Neural cell (in vitro differentiated cells): ENCODE data around the gene RIPOR2. TPM values are rescaled to one million over a fixed set of nuclear protein-coding genes. Genes with fewer than 3 reads are reported as not detected.
"Not testable (repeated sequence)": the region's sequence is repeated elsewhere in the genome, so short reads cannot be mapped to it uniquely, and the experiment has no call there.

Experiments used
- H2AFZ ChIP-seq: fragments of 200-600, 300-800 bp; sonication (generic), shearing (Covaris generic); 2 replicates; pipeline ENCODE4 v1.6.0; 2014; ENCODE audit warnings: low read depth, mild to moderate bottlenecking, antibody characterized with exemption, low read length, moderate library complexity
- H3F3A ChIP-seq: fragments of 200-600 bp; shearing (Covaris generic); 2 replicates; pipeline ENCODE4 v1.6.1; 2016; ENCODE audit warnings: mild to moderate bottlenecking, moderate library complexity, mixed read lengths, antibody characterized with exemption, low read length; ENCODE audit not compliant: insufficient read depth, poor library complexity, severe bottlenecking
- H3K27ac ChIP-seq: fragments of 200-600, 300-800 bp; sonication (generic), shearing (Covaris generic); 2 replicates; pipeline ENCODE4 v1.5.1; 2014; ENCODE audit warnings: mild to moderate bottlenecking, low read length, moderate library complexity
- H3K27me3 ChIP-seq: fragments of 300-800, 200-600 bp; sonication (generic), shearing (Covaris generic); 2 replicates; pipeline ENCODE4 v1.6.0; 2014; ENCODE audit warnings: mild to moderate bottlenecking, low read depth, low read length, moderate library complexity; ENCODE audit not compliant: insufficient read depth
- H3K36me3 ChIP-seq: fragments of 300-800, 200-600 bp; sonication (generic), shearing (Covaris generic); 2 replicates; pipeline ENCODE4 v1.5.1; 2014; ENCODE audit warnings: mild to moderate bottlenecking, antibody characterized with exemption, low read length, moderate library complexity; ENCODE audit not compliant: insufficient read depth
- H3K4me2 ChIP-seq: fragments of 300-800, 200-600 bp; sonication (generic), shearing (Covaris generic); 2 replicates; pipeline ENCODE4 v1.6.0; 2014; ENCODE audit warnings: mild to moderate bottlenecking, low read length
- H3K4me3 ChIP-seq: fragments of 300-800, 200-600 bp; sonication (generic), shearing (Covaris generic); 2 replicates; pipeline ENCODE4 v1.5.1; 2014; ENCODE audit warnings: mild to moderate bottlenecking, low read length, moderate library complexity
- H3K79me2 ChIP-seq: fragments of 200-600 bp; shearing (Covaris generic); replicated peaks from 2 replicates; pipeline ENCODE4 v1.6.0; 2014; ENCODE audit warnings: mild to moderate bottlenecking, low read length, moderate library complexity; ENCODE audit not compliant: insufficient read depth
- H3K9ac ChIP-seq: fragments of 300-800, 200-600 bp; sonication (generic), shearing (Covaris generic); 2 replicates; pipeline ENCODE4 v1.6.1; 2016; ENCODE audit warnings: mild to moderate bottlenecking, low read length, mixed read lengths
- H3K9me2 ChIP-seq: fragments of 200-600 bp; shearing (Covaris generic); 2 replicates; pipeline ENCODE4 v1.6.1; 2016; ENCODE audit warnings: mild to moderate bottlenecking, low read length, mixed read lengths; ENCODE audit not compliant: insufficient read depth
- H3K9me3 ChIP-seq: fragments of 200-600, 300-800 bp; sonication (generic), shearing (Covaris generic); 2 replicates; pipeline ENCODE4 v1.6.1; 2016; ENCODE audit warnings: mild to moderate bottlenecking, mixed run types, low read length, moderate library complexity, mixed read lengths
- H4K20me1 ChIP-seq: fragments of 200-600 bp; shearing (Covaris generic); 2 replicates; pipeline ENCODE4 v1.6.1; 2016; ENCODE audit warnings: mild to moderate bottlenecking, mixed run types; ENCODE audit not compliant: insufficient read depth
- EP300 ChIP-seq: fragments of 450-650 bp; conservative IDR thresholded peaks from 2 replicates; pipeline ENCODE4 v1.6.1; 2014; ENCODE audit warnings: antibody characterized with exemption, mild to moderate bottlenecking, moderate library complexity; ENCODE audit not compliant: poor library complexity, severe bottlenecking
- EZH2 ChIP-seq: fragments of 200-600, 300-800 bp; shearing (Covaris generic), sonication (generic); IDR thresholded peaks from 2 replicates; pipeline ENCODE4 v1.6.1; 2014; ENCODE audit warnings: antibody characterized with exemption, low read length, borderline replicate concordance, mild to moderate bottlenecking; ENCODE audit not compliant: insufficient read depth, poor library complexity, severe bottlenecking
- MXI1 ChIP-seq: fragments of 450-650 bp; conservative IDR thresholded peaks from 2 replicates; pipeline ENCODE4 v1.6.1; 2014; ENCODE audit warnings: antibody characterized with exemption, mild to moderate bottlenecking; ENCODE audit not compliant: poor library complexity, severe bottlenecking
- POLR2AphosphoS5 ChIP-seq: IDR thresholded peaks from 2 replicates; pipeline ENCODE4 v1.6.1; 2012
- RAD21 ChIP-seq: fragments of 450-650 bp; conservative IDR thresholded peaks from 2 replicates; pipeline ENCODE4 v1.6.1; 2014; ENCODE audit warnings: antibody characterized with exemption, mild to moderate bottlenecking, moderate library complexity
- SMC3 ChIP-seq: fragments of 450-650 bp; conservative IDR thresholded peaks from 2 replicates; pipeline ENCODE4 v1.6.1; 2014; ENCODE audit warnings: antibody characterized with exemption, mild to moderate bottlenecking, moderate library complexity; ENCODE audit not compliant: poor library complexity
- TAF1 ChIP-seq: IDR thresholded peaks from 2 replicates; pipeline ENCODE4 v1.6.1; 2012; ENCODE audit warnings: low read depth
- polyA plus RNA-seq: library from polyadenylated mRNA; depleted of rRNA; stranded (reverse); fragments of >200 nt; gene quantifications from 2 replicates; pipeline ENCODE4 v1.2.3, GENCODE V29; 2014
- TF ChIP-seq, protein P1 (sequence below): IDR thresholded peaks from 2 replicates; pipeline ENCODE4 v1.6.1; 2012; ENCODE audit warnings: borderline replicate concordance
- TF ChIP-seq, protein P2 (sequence below): fragments of 450-650 bp; IDR thresholded peaks from 2 replicates; pipeline ENCODE4 v1.5.1; 2014; ENCODE audit warnings: antibody characterized with exemption, mild to moderate bottlenecking, moderate library complexity; ENCODE audit not compliant: poor library complexity, severe bottlenecking

RIPOR2 gene
- polyA plus RNA-seq, 1 donor from 2014 or later: 83.8 TPM

GRCh38 chr6:24755279-24755678, 180.5 kb downstream of the RIPOR2 start:
- no peaks in the 10 kb centered on the region for H3K79me2 ChIP-seq
- no peaks in the 10 kb centered on the region for H3K9me2 ChIP-seq
- H3K27ac ChIP-seq: no peak overlapping the region
- TF ChIP-seq POLR2AphosphoS5 (no peak), EZH2 (no peak), SMC3 (no peak), RAD21 (no peak), EP300 (no peak), MXI1 (no peak), TAF1 (no peak)
- TF ChIP-seq, protein P1, sequence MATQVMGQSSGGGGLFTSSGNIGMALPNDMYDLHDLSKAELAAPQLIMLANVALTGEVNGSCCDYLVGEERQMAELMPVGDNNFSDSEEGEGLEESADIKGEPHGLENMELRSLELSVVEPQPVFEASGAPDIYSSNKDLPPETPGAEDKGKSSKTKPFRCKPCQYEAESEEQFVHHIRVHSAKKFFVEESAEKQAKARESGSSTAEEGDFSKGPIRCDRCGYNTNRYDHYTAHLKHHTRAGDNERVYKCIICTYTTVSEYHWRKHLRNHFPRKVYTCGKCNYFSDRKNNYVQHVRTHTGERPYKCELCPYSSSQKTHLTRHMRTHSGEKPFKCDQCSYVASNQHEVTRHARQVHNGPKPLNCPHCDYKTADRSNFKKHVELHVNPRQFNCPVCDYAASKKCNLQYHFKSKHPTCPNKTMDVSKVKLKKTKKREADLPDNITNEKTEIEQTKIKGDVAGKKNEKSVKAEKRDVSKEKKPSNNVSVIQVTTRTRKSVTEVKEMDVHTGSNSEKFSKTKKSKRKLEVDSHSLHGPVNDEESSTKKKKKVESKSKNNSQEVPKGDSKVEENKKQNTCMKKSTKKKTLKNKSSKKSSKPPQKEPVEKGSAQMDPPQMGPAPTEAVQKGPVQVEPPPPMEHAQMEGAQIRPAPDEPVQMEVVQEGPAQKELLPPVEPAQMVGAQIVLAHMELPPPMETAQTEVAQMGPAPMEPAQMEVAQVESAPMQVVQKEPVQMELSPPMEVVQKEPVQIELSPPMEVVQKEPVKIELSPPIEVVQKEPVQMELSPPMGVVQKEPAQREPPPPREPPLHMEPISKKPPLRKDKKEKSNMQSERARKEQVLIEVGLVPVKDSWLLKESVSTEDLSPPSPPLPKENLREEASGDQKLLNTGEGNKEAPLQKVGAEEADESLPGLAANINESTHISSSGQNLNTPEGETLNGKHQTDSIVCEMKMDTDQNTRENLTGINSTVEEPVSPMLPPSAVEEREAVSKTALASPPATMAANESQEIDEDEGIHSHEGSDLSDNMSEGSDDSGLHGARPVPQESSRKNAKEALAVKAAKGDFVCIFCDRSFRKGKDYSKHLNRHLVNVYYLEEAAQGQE: no peak
- TF ChIP-seq, protein P2, sequence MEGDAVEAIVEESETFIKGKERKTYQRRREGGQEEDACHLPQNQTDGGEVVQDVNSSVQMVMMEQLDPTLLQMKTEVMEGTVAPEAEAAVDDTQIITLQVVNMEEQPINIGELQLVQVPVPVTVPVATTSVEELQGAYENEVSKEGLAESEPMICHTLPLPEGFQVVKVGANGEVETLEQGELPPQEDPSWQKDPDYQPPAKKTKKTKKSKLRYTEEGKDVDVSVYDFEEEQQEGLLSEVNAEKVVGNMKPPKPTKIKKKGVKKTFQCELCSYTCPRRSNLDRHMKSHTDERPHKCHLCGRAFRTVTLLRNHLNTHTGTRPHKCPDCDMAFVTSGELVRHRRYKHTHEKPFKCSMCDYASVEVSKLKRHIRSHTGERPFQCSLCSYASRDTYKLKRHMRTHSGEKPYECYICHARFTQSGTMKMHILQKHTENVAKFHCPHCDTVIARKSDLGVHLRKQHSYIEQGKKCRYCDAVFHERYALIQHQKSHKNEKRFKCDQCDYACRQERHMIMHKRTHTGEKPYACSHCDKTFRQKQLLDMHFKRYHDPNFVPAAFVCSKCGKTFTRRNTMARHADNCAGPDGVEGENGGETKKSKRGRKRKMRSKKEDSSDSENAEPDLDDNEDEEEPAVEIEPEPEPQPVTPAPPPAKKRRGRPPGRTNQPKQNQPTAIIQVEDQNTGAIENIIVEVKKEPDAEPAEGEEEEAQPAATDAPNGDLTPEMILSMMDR: no peak
- H3K9ac ChIP-seq: no peak overlapping the region
- H3K4me3 ChIP-seq: no peak overlapping the region
- H2AFZ ChIP-seq: no peak overlapping the region
- H3K27me3 ChIP-seq: no peaks in the 10 kb centered on the region
- no peaks in the 10 kb centered on the region for H3F3A ChIP-seq
- no peaks in the 10 kb centered on the region for H3K9me3 ChIP-seq
- H3K4me2 ChIP-seq: no peak overlapping the region
- H4K20me1 ChIP-seq: no peaks in the 10 kb centered on the region
- no peaks in the 10 kb centered on the region for H3K36me3 ChIP-seq

DNA sequence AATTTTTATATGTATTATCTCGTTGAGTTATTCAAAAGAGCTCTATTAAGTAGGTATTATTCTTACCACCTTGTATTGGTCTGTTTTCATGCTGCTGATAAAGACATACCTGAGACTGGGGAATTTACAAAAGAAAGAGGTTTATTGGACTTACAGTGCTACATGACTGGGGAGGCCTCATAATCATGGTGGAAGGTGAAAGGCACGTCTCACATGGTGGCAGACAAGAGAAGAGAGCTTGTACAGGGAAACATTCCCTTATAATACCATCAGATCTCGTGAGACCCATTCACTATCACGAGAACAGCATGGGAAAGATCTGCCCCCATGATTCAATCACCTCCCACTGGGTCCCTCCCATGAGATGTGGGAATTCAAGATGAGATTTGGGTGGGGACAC, 181.4 kb downstream of the RIPOR2 start:
- H3K27me3 ChIP-seq, H4K20me1 ChIP-seq, H3K27ac ChIP-seq: not testable (repeated sequence)

More for the DNA sequence above, 181.4 kb downstream of the RIPOR2 start:
- not testable (repeated sequence) for H3K36me3 ChIP-seq, H3F3A ChIP-seq, H3K4me2 ChIP-seq, H3K9me3 ChIP-seq, H3K79me2 ChIP-seq, H3K9ac ChIP-seq, H3K4me3 ChIP-seq, H3K9me2 ChIP-seq, H2AFZ ChIP-seq

Other genes starting within 250 kb of the RIPOR2 start
- 105 and 107 TPM in 2 replicates for gene C6orf62, start 216.8 kb downstream of the RIPOR2 start, polyA plus RNA-seq
- 11.5 and 13.8 TPM in 2 replicates for gene GMNN, start 161.0 kb downstream of the RIPOR2 start, polyA plus RNA-seq
- 0.73 TPM in 1 of 2 replicates, not detected in the other for gene ARMH2, start 137.0 kb downstream of the RIPOR2 start, polyA plus RNA-seq